Vagina (tissue), 2 donors: ENCODE results near the gene ERG.

ENCODE experiments used
- CTCF ChIP-seq, 3 experiments: fragments of 450-650 bp in 2 of 3; fragments of 200-600 bp in 1 of 3; sonication (generic) in 1 of 3; IDR thresholded peaks; one replicate each; pipeline ENCODE4 v1.5.1; 2017 to 2019; ENCODE audit warnings: antibody characterized with exemption in 3 of 3, mild to moderate bottlenecking in 2 of 3, moderate library complexity in 2 of 3
- POLR2A ChIP-seq, 2 donors: fragments of 450-650 bp; IDR thresholded peaks; one replicate each; pipeline ENCODE4 v1.6.1; 2017; ENCODE audit warnings: antibody characterized with exemption in 2 of 2, mild to moderate bottlenecking in 2 of 2, moderate library complexity in 2 of 2

GRCh38 chr21:38359090-38359489 is 139.2 kb downstream of the ERG start:
- TF ChIP-seq POLR2A (IDR thresholded peaks at IDR 0.05) (no peak), CTCF (IDR thresholded peaks at IDR 0.05) (no peak)
